GM18907 (cell line): ENCODE data around the gene ZFP30.
A peak's percentile ranks its signal among the peaks of the same experiment; 100 is the strongest.
"Not testable (repeated sequence)": the region's sequence is repeated elsewhere in the genome, so short reads cannot be mapped to it uniquely, and the experiment has no call there.

Experiments
- ATAC-seq: cut with Tn5 transposase; IDR thresholded peaks from one replicate; pipeline ENCODE4 v1.9.1; 2021; ENCODE audit warnings: mild to moderate bottlenecking, moderate library complexity; ENCODE audit not compliant: unreplicated experiment

The ZFP30 gene

DNA sequence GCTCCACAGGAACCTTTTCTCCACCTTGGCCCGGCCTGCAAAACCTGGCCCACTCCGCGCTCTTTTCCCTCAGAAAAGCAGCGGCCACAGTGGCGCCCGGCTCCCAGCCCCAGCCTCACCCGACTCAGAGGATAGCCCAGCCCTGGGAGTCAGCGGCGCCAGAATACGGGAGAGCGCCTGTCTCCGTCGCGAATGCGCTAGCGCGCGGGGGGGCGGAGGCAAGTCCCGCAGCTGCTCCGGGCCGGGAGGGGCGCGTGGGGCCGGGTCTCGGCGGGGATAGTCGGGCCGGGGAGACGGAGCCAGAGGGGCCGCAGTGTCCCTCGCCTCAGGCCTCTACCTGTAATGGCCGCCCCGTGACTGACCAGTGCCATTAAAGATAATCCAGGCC lies at the start of gene ZFP30:
ZFP30 (minus strand) TSS at position 165 of the 388 bp plus-strand sequence. CDS start 7,643 bp downstream, outside the sequence.
- peak; percentile 59 for ATAC-seq

DNA sequence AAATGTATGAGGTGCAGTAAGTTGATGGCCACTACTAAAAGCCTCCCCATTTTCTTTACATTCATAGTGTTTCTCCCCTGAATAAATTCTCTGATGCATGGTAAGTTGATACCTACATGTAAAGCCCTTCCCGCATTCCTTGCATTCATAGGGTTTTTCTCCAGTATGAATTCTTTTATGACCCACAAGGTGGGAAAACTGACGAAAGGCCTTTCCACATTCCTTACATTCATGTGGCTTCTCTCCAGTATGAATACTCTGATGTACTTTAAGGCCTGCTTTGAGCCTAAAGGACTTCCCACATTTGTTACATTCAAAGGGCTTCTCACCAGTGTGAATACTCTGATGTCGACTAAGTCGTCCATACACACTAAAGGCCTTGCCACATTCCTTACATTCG lies 43.8 kb upstream of the ZFP30 start:
- ATAC-seq, result no peak

DNA sequence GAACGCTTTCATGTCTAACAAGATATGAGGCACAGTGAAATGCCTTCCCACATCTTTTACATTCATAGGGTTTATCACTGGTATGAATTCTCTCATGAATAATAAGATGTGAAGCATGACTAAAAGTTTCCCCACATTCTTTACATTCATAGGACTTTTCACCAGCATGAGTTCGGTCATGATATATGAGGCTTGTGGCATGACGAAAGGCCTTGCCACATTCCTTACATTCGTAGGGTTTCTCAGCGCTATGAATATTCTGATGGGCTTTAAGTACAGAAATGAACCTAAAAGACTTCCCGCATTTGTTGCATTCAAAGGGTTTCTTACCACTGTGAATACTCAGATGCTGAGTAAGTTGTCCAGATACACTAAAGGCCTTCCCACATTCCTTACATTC lies 43.0 kb upstream of the ZFP30 start:
- ATAC-seq, result no peak

DNA sequence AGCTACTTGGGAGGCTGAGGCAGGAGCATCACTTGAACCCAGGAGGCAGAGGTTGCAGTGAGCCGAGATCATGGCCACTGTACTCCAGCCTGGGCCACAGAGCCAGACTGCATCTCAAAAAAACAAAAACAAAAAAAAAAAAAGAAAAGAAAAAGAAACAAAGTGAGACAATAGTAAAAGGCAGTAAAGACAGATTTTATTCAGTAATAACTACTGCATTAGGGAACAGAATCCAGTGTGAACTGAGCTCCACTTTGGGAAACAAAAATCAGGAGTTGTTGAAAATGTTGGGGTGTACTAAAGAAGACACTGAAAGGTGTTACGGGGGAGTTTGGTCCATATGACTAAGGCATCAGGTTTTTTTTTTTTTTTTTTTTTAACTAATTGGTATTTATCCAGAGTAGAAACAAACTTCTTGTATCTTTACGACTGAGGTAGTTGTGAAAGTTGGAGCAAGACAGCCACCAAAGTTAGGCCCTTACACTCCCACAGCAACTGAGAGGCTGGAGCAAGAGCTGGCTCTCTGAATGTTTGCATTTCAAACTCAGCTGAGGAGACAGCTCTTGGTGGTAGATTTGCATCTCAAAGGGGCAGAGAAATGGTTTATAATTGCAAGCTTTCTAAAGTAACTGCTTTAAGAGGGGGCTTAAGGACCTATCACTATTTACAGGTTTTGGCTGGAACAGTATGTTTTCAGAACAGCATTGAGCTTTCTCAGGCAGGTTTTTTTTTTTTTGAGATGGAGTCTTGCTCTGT lies 40.1 kb upstream of the ZFP30 start:
- no peak for ATAC-seq

DNA sequence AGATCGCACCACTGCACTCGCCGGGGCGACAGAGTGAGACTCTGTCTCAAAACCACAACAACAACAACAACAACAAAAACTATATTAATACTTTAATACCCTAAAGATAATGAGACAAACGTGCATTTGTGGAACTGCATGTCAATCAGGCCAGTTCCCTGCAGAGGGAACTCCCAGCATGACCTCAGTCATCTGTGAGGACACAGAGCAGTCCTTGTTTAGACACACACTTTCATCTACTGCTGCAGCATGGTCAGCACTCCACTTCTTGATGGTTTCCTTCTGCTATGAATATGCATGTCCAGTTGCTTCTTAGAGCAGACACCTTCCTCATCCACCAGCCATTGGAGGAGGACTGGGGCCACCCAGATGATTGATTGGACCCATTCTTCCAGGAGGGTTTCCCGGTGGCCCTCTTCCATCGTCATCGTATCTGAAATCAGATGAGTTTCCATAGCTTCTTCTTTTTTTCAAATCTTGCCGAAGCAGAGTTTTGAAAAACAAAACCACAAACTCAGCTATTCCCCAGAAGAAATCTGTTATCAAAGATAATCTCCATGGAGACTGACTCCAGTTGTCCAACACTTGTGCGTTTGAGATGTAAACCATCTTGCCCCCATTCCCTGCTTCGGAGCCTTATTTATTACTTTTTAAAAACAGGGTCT lies 37.8 kb upstream of the ZFP30 start:
- ATAC-seq, result no peak

DNA sequence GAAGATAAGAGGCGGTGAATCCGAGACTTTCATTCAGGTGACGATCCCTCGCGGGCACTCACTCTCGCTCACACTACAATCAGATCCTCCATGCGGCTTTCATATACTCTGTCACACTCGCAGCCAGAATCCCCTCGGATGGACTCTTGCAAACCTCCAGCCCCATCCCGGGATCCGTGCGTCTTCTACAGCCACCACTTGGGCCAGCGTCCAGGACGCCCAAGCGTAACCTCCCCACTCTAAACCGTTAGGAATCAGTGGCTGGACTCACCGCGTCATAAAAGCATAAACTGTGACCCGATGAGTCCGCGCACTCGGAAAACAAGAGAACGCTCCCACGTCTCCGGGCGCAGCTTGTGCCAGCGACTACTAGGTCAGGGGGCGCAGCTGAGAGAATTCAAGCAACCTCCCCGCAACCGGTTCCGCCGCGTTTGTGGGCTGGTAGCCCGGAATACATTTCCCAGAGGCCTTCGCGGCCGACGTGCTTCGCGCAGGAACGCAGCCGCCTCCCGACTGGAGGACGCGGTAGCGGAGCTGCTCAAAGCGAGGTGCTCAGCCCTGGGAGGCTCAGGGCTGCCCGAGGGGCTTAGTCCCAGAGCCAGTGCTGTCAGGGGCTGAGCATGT lies 36.7 kb upstream of the ZFP30 start:
- ATAC-seq, result no peak

DNA sequence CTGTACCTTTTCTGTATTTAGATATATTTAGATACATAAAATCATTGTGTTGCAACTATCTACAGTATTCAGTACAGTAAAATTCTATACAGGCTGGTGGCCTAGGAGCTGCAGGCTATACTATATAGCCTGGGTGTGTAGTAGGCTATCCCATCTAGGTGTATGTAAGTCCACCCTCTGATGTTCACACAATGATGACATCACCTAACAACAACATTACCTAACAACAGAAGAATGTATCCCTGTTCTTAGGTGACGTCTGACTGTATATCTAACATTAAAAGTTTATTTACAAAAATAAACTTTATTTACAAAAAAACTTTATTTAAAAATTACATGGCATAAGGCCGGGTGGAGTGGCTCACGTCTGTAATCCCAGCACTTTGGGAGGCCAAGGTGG lies 28.3 kb upstream of the ZFP30 start:
- no peak for ATAC-seq

DNA sequence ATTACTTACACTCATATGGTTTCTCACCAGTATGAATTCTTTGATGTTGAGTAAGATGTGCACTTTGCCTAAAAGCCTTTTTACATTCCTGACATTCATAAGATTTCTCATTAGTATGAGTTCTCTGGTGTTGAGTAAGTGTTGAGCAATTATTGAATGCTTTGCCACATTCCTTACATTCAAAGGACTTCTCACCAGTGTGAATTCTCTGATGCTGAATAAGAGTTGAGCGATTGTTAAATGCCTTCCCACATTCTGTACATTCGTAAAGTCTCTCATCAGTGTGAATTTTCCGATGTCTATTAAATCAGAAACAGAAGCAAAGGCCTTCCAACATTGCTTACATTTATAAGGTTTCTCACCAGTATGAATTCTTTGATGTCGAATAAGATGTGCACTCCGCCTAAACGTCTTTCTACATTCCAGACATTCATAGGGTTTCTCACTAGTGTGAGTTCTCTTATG lies 14.2 kb upstream of the ZFP30 start:
- ATAC-seq, result no peak

DNA sequence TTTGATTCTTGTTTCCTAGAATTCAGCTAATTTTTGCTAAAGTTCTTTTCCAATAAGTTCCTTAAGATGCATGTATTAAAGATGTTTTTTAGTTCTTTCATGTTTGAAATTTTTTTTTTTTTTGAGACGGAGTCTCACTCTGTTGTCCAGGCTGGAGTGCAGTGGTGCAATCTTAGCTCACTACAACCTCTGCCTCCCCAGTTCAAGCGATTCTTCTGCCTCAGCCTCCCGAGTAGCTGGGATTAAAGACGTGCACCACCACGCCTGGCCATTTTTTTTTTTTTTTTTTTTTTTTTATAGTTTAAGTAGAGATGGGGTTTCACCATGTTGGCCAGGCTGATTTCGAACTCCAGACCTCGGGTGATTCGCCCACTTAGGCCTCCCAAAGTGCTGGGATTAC lies 1.9 kb upstream of the ZFP30 start:
- not testable (repeated sequence) for ATAC-seq

DNA sequence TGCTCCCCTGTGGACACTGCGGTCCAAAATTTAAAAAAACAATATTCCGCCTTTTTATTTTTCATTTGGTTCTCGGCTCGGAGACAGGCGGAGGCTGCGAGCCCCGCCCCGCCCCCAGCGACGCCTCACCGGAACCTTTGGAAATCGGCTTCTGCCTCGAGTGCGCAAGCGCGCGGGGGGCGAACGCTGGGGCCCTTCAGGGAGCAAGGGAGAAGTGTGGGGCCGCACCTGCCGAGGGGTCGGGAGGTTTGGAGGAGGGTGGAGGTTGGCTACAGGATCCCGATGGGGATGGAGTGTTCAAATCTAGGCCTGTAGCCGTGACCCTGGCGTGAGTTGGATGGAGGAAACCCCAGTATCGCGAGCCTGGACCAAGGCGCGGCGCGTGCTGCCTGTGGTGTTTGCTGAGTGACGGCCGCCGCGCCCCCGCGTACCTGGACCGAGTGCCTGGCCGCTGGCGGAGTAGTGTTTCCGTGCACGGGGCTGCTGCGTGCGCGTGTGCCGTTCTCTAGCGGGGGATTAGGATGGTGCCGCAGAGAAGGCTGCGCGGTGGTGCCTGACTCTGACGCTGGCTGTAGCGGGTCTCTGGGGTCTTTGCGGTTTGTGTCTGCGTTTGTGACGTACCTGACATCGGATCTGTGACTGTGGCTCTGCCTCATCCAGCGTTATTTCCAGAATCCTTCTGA lies 565 bp upstream of the ZFP30 start:
- ATAC-seq, result peak; percentile 55

DNA sequence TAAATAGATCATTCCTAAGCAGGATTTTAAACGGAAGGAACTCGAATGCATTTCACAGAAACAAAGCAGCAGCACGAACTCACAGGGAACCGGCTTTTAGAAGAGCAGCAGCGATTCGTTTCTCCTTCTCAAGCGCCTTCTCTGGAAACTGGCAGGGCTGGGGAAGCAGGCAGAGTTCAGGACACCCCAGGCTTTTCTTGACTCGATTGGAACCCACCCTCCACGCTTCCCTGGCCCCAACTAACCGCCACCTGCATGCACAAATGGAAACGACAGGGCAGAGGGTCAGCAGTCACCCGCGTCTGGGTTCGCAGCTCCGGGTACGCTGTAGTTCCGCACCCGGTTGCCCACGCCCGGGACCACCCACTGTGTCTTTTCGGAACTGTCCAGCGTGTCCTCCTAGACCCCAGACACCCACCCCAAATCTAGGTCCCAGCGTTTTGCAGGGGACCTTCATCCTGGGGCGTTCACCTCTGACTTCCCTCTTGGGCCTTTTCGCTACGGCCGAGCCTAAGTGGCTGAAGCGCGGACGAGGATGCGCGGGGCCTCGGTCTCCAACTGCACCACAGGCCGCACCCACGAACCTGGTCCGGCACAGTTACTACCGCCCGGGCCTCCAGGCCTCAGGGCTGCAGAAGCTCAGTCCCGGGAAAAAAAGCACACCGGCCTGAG lies 500 bp downstream of the ZFP30 start:
- ATAC-seq, result peak; percentile 49

DNA sequence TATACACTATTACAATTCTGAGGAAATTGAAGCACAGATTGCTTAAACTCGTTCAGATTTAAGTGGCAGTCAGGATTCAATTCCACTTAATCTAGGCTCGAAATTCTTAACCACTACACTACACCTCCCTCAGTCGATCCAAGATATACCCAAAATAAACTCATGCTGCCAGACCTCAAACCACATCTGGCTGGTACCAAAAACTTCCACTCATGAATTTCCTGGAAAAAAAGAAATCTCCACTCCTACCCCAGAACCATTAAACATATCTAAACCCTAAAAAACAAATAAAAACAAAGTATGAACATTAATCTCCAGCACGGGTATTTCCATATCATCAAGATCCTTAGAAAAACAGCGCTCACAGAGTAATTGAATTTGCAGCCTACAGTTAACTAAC lies 1.1 kb downstream of the ZFP30 start:
- ATAC-seq, result no peak

DNA sequence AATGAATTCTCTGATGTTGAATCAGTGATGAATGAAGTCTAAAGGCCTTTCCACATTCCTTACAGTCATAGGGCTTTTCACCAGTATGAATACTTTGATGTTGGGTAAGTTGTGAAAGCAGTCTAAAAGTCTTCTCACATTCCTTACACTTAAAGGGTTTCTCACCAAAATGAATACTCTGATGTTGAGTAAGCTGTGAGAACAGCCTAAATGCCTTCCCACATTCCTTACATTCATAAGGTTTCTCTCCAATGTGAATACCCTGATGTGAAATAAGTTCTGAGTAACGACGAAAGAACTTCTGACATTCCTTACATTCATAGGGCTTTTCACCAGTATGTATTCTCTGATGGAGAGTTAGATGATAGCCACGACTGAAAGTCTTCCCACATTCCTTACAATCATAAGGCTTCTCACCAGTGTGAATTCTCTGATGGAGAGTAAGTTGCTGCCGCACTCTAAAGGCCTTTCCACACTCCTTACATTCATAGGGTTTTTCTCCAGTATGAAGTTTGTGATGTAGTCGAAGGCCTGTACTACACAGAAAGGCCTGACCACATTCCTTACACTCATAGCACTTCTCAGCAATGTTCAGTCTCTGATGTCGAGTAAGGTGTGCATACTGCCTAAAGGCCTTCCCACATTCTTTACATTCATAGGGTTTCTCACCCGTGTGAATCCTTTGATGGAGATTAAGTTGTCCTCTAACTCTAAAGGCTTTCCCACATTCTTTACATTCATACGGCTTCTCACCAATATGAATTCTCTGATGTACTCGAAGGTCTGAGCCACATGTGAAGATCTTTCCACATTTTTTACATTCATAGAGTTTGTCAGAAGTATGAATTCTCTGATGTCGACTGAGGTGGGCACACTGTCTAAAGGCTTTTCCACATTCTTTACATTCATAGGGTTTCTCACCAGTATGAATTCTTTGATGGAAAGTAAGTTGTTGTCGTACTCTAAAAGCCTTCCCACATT lies 19.9 kb downstream of the ZFP30 start:
- ATAC-seq, result no peak

DNA sequence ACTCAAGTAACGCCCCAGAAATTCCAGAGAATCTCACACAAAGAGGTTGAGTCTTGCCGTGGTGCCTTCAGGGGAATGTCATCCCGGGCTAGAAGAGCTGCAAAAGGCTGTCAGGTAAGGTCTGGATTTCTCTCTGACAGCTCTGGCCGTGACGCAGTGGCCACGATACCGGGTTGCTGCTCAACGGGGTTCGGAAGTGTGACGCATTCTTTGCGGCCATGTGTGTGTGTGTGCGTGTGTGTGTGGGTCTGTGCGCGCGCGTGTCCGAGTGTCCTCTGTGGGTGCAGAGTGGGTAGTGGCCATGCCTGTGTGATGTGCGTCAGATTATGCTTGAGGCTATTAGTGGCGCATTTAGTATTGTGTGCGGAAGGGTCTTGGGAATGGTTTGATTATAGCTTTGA lies 60.3 kb downstream of the ZFP30 start:
- ATAC-seq, result peak; percentile 42

DNA sequence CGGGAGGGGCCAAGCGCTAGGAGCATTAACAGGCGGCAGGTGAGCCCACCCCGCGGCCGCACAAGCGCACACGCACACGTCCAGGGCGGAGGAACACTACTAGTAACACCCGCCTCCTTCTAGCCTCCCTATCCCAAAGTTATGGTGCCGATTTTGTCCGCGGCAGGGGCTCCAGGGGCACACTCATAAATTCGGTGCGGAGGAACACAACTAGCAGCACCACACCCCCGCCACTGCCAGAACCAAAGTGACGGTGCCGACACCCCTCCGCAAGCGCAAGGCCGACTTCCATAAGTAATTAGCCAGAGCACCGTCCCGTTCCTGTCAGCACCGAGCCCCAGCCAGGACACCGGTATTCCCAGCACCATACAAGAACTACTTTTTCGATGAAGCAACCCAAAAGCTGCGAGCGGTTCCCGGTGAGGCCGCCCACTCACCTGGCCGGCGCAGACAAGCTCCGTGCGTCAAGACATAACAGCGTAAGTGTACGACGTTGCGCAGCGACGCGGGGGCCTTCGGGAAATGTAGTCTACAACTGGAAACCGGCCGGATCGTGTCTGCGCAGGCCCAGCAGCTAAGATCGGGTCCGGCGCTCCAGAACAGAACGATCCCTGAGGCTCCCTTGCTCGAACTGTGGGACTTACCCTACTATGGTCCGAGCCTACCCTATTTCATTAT lies 60.8 kb downstream of the ZFP30 start, which contains the start of the genes ZNF540 and ZNF571:
ZNF540 (plus strand) TSS at position 573 of the 678 bp plus-strand sequence. CDS start 3,572 bp downstream, outside the sequence.
ZNF571 (minus strand) TSS at position 489 of the 678 bp plus-strand sequence. CDS start 8,116 bp downstream, outside the sequence.
- peak; percentile 97 for ATAC-seq

DNA sequence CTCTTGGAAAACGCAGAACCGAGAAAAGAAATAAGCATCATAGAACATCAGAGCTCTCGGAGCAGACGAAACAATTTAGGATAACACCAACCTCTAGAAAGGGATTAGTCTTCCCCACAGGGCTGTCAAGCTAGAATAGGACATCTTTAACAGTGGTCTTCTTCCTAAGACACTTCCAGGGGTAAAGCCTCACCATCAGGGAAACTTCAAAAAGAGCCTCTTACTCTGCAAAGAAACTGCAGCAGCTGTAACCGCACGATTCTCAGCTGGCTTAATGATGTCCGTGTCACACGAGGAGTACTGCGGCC lies 61.3 kb downstream of the ZFP30 start:
- ATAC-seq, result no peak

DNA sequence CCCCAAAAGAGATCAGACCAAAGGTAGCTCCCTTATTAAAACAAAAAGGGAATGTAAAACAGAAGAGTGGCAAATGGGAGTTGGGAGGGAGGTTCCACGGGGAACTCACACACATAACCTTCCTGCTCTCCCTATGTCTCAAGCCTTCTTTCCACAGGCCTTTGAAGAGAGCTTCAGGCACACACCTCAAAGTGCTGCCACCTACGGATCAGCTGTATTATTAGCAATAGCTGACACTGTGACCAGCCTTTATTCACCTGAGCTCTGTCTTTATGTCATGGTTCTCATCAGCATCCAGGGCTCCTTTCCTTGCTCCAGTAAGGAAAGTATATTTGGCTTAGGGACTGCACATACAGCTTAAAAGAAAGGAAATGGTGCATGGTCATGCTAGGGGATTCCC lies 71.9 kb downstream of the ZFP30 start:
- ATAC-seq, result no peak

DNA sequence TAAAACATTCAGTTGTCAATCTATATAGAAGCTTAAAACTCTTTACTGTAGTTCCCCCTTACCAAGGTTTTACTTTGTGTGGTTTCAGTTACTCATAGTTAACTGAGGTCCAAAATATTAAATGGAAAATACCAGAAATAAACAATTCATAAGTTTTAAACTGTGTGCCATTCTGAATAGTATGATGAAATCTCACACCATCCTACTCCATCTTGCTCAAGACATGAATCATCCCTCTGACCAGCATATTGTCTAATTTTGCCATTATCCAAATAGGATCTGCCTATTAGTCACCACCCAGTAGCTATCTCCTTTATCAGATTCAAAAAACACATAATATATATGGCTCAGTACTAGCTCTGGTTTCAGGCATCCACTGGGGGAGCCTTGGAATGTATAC lies 83.1 kb downstream of the ZFP30 start:
- ATAC-seq, result no peak

DNA sequence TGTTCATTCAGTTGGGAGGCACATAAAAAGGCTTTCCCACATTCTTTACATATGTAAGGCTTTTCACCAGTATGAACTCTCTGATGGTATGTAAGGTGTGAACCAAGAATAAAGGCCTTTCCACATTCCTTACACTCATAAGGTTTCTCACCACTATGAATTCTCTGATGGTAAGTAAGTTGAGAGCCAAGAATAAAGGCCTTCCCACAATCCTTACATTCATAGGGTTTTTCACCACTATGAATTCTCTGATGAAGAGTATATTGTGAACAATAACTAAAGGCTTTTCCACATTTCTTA lies 89.9 kb downstream of the ZFP30 start:
- ATAC-seq, result no peak
